Stomach (tissue), 4 donors: ENCODE results near the gene SEZ6L.

ENCODE experiments used
- CTCF ChIP-seq, 7 experiments: fragments of 450-650 bp in 4 of 7; fragments of 200-600 bp in 3 of 7; sonication (generic) in 3 of 7; IDR thresholded peaks; one replicate each; pipeline ENCODE4 v1.5.1; 2016 to 2019; ENCODE audit warnings: antibody characterized with exemption in 7 of 7, control low read depth in 2 of 7, mild to moderate bottlenecking in 1 of 7
- POLR2A ChIP-seq, 4 donors: fragments of 450-650 bp; IDR thresholded peaks; one replicate each; pipeline ENCODE4 v1.6.1; 2016; ENCODE audit warnings: antibody characterized with exemption in 4 of 4, control low read depth in 2 of 4, mild to moderate bottlenecking in 1 of 4, moderate library complexity in 1 of 4
- POLR2AphosphoS5 ChIP-seq, 3 donors: sonication (generic); formaldehyde crosslinking; IDR thresholded peaks; one replicate each; pipeline ENCODE4 v1.6.1; 2016; ENCODE audit warnings: antibody characterized with exemption in 3 of 3

DNA sequence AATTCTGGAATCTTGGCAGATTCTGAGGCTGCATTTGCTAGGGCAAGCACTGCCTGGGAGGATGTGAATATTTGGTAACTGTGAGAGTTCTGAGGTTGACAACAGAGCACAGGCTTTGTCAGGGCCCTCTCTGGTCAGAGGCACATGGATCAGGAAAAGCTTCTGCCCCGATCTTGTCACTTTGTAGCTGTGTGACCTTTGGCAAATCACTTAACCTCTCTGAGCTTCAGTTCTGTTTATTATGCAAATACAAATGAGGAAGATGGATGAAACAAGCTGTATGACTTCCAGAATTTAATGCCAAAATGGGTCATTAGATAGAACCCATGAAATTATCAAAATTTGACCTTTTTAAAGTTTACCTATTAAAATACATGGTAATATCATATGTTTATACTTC lies 94.9 kb downstream of the SEZ6L start:
- TF ChIP-seq CTCF (IDR thresholded peaks at IDR 0.05) (no peak), POLR2A (IDR thresholded peaks at IDR 0.05) (no peak), POLR2AphosphoS5 (IDR thresholded peaks at IDR 0.05) (no peak)
